HG02973 (cell line): ENCODE results near the gene ETFA.

Experiments used
- ATAC-seq: cut with Tn5 transposase; IDR thresholded peaks from one replicate; pipeline ENCODE4 v1.9.1; 2021; ENCODE audit warnings: moderate library complexity; ENCODE audit not compliant: unreplicated experiment

The ETFA gene

DNA sequence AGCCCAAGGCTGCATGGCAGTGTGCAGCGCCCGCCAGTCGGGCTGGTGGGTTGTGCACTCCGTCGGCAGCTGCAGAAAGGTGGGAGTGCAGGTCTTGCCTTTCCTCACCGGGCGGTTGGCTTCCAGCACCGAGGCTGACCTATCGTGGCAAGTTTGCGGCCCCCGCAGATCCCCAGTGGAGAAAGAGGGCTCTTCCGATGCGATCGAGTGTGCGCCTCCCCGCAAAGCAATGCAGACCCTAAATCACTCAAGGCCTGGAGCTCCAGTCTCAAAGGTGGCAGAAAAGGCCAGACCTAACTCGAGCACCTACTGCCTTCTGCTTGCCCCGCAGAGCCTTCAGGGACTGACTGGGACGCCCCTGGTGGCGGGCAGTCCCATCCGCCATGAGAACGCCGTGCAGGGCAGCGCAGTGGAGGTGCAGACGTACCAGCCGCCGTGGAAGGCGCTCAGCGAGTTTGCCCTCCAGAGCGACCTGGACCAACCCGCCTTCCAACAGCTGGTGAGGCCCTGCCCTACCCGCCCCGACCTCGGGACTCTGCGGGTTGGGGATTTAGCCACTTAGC is 29.6 kb upstream of the ETFA start:
- no peak for ATAC-seq

DNA sequence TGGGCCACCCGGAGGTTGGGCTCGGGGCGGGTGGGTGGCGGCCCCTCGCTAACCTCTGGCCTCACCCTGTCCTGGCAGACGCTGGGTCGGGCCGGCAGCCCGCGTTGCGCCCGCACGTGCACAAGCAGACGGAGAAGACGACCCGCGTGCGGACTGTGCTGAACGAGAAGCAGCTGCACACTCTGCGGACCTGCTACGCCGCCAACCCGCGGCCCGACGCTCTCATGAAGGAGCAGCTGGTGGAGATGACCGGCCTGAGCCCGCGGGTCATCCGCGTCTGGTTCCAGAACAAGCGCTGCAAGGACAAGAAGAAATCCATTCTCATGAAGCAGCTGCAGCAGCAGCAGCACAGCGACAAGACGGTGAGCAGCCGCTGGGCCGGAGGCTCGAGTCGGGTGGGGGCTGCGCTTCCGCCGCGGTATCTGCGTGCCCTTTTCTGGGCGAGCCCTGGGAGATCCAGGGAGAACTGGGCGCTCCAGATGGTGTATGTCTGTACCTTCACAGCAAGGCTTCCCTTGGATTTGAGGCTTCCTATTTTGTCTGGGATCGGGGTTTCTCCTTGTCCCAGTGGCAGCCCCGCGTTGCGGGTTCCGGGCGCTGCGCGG is 29.0 kb upstream of the ETFA start:
- ATAC-seq: no peak

DNA sequence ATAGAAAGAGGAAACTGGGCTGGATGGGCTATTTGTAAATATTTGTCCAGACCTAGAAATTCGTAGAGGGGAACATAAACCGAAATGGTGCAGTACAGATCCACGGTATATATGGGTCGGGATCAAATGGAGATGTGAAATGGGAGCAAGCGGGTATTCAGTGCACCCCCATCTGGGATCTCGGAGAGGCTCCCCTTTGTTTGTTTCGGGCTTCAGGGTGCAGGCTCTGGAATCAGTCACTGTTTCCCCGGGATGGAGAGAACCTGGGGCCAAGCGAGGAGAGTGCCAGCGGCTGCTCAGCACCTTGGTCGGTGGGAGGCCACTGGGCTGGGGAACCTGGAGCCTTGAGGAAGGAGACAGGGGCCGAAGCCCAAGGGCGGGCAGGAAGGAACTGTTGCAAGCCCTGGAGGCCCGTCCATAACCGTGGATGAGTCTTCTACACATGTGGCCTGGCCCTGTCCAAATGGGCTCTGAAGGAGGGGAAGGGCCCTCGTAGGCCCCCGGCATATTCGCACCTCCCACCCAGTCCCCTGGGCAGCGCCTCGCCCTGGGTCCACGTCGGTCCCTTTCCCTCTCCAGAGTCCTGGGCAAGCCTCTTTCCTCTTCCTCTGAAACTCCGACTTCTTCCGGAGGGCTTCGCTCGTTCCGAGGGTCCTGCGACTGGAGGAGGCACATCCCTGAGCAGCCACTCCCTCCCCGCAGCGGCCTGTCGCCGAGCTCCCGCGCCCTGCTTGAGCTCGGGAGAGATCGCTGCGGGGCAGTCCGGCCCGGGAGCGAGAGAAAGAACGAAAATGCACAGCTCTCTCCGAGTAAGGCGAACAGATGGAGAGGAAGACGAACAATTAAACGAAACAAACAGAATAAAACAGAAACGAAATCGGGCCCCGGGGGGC is 28.3 kb upstream of the ETFA start:
- no peak for ATAC-seq

DNA sequence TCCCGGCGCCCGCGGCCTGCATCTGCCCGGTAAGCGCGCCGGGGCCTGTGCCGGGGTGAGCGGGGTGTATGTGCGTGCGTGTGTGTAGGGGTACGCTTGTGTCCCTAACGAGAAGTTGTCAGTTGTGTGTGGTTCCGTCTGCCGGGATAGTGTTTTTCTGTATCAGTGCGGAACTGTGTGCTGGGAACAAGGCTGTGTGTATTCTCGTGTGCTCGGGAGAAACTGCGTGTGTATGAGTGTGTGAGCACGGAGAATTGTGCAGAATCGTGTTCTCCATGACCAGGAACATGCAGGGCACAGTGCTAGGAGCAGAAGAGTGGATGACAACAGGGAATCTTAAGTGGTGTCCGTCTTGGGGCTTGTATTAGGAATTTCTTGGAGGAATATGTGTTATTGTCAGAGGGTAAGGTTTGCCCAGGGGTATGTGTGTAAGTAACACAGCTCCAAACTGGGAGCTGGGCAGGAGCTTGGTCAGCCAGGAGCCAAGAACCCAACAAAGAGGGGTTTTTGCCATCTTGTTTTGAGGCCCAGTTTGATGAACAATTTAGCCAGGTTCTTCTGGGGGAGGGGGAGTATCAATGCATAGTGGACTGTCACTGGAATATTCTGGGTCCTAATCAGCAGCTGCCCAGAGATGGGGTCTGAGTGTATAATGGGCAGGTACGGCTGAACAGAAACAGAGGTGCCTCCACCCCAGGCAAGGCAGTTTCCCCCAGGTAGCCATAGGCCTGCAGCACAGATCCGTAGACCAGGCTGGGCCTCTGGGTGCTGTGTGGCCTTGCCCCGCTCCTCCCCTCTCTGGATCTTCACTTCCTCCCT is 27.4 kb upstream of the ETFA start:
- ATAC-seq: no peak

DNA sequence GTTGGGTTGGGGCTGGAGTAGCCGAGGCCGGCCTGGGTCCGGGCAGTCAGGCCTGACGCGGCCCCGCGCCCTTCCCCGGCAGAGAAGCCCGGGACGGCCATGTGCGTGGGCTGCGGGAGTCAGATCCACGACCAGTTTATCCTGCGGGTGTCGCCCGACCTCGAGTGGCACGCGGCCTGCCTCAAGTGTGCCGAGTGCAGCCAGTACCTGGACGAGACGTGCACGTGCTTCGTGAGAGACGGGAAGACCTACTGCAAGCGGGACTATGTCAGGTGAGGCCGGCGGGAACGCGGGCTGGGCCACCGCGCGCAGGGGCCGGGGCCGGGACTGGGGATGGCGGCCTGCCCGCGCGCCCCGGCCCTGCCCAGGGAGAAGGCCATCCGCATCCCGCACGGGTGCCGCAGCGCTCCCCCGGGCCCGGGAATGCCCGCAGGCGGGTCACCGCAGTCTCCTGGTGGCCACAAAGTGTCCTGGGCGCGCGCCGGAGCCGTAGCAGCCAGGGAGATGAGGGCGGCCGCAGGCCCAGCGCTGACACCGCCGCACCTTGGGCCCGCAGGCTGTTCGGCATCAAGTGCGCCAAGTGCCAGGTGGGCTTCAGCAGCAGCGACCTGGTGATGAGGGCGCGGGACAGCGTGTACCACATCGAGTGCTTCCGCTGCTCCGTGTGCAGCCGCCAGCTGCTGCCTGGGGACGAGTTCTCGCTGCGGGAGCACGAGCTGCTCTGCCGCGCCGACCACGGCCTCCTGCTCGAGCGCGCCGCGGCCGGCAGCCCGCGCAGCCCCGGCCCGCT is 26.6 kb upstream of the ETFA start:
- ATAC-seq: no peak

DNA sequence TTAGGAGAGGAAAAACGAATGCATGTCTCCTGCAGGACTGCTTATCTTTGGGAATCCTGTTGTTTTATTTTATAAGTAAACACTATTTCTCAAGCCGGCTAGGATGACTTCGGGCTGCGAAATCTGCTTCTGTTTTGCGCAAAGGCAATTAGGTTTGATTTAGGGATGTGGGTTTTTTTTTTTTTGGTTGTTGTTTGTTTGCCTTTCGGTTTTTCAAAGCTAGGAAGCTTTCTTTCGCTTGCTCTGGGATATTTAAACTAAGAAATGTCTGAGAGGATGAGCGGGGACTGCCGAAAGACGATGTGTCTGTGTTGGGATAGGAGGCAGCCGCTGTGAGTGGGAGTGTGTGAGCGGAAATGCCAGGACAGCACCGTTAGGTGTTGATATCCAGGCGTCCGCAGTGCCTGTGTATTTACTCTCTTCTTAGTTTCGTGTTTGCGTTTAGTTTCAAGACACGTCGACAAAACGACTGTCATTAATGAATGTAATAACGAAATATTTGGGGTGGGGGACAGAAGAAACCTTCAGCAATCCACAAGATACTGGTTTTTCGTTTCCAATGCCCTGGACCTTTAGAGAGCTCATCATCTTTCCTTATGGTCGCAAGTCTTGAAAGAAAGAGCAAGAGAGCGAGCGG is 25.9 kb upstream of the ETFA start:
- ATAC-seq: no peak

DNA sequence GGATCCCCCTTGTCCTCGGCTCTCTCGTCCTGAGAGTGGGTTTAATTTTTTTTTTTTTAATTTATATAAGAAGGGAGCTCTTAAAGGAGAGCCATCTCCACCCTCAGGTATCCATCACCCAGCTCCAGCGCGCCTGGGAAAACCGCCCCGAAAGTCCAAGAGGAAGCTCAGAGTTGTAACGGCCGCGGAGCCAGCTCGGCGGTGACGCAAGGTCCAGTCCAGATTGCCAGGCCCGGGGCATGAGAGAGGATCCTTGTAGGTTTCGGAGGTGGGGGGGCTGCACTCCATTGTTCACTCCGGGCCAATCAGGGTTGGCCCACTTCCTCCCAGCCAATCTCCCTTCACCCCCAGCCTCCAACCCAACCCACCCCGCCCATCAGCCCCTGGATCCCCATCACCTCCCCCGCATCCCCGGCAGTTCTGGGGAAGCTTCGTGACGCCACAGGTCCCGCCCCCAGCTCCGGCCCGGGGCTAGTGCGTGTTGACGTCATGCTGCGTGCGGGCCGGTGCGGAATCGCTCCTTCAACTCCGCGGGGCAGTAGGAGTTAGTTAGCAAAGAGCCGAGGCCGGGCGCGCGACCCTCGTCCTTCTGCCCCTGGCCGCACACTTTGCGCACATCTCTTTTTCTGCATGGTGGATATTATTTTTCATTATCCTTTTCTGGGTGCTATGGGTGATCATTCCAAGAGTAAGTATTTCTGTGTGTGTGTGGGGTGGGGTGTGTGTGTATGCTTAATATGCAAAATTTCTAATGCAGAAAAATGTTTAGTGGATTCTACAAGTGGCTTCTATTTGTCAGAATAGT is 25.2 kb upstream of the ETFA start, which contains the start of gene ISL2:
Gene ISL2, plus strand, starts transcription at position 520 of the 805 bp plus-strand sequence. Its CDS starts 111 bp downstream, at position 631.
- ATAC-seq: peak; percentile 40

DNA sequence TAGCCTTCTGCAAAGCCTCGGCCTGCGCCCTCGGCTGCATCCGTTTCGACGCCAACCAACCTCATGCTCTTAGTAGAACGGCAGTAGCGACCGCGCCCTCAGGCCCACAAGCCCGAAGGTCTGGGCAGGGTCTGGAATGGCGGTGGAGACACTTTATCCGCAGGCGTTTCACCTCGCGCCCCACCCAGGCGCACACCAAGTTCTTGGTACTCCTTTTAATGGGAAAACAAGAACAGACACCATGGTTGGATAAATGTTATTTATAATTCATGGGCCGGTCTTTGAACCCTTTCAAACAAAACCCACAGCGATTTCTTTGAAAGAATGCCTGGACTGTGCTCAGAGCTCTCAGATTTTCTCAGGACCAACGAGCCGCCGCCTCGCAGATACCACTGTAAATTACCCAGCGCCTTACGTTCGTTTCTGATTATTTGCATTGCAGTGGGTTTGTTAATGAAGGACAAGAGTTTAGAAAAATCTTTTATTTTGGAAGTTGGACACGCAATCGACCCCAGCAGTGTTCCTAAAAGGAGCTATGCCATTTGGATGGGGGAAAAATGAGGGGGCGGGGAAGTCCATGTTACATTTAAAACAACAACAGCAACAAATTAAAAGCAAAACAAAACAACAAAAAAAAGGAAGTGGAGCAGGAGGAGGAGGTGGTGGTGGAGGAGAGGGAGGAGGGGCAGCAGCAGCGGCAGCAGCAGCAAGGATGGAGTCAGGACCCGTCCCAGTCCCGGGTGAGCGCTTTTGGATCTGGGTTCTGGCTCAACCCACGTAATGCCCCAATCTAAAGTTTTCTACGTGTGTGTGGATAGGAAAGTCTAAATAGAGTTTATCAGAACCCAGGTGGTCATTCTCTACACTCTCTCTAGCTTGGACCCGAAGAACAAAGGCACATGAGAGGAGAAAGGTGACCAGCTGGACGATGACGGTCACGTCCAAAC is 24.3 kb upstream of the ETFA start:
- ATAC-seq: no peak

DNA sequence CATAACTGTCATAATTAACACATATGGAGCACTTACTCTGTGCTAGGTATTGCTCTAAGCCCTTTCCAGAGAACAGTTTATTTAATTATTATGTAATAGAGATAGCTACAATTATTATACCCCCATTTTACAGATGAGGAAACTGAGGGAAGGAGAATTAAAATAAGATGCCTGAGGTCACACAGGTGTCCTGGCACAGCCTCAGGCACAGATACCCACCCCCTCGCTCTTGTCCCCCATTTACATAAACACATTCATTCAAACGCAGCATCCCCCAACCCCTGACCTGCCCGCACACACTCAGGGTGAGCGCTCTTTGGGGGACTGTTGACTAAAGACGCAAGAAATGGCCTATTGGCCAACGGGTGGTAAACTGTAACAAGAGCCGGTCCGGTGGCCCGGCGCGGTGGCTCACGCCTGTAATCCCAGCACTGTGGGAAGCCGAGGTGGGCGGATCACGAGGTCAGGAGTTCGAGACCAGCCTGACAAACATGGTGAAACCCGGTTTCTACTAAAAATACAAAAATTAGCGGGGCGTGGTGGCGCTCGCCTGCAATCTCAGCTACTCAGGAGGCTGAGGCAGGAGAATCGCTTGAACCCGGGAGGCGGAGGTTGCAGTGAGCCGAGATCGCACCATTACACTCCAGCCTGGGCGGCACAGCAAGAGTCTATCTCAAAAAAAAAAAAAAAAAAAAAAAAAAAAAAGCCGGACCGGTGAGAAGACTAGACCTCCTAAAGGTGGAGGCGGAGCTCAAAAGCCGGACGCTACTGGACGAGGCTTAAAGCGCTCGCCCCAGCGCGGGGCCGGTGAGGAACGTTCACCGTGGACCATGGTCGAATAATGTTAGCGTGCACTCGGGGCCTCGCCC is 23.4 kb upstream of the ETFA start:
- no peak for ATAC-seq

DNA sequence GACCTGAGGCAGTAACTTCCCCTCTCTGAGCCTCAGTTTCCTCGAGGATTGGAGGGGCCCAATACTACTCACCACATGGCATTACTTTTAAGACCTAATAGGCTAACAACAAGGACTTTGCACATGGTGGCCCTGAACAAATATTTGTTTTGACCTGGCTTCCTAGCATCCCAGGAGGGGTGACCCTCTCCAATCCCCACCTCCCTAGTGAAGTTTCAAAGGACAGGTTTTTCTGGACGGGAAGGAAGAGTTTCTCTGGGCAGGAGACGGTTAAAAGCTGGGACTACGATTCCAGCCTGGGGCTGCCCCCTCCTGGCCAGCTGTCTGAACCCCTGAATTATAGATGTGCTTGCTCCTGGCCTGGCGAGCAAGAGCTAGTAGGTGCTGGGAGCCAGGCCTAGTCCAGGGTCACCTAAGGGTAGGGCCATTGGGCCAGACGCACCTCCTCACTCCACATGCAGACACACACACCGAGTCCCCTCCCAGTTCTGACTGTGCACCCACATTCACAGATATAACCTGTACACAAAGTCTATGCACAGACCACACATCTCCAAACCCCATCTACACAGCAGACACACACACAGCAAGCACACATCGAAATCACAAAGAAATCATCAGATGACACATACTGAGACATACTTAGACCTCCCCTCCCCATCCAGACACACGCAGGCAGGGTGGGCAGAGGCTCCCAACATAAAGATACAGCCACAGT is 22.6 kb upstream of the ETFA start:
- ATAC-seq: no peak

DNA sequence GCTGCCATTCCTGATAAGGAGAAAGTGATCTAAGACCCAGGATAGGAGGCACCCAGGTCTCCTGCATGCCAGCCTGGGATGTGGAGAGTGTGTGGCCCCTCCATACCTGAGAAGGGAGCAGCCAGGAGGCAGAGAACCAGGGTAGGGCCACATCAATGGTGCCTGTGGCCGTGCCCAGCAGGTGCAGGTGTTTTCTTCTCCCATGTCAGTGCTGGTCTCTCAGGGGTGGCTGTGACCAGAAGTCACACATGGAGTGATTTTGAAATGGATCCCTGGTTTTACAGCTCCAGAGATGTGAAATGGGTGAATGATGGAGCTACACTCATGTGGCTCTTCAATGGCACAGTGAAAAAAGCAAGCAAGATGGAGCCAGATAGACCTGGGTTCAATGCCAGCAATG is 22.0 kb upstream of the ETFA start:
- no peak for ATAC-seq

DNA sequence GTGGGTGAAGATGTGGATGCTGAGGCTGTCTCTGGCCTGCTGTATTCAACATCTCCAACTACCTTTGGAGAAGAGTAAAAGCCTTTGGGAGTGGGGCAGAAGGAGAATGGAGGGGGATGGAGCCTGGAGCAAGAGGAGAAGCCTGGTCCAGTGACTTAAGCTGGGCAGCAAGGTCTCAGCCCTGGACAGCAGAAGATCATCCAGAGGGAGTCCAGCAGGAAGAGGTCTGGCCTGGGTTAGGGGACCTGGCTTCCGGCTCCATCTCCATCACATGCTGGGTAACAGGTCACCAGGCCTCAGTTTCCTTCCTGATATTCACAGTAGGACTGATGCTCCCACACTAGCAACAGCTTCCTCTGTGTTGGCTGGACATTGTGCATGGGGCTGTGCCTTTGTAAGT is 21.5 kb upstream of the ETFA start:
- ATAC-seq: no peak

DNA sequence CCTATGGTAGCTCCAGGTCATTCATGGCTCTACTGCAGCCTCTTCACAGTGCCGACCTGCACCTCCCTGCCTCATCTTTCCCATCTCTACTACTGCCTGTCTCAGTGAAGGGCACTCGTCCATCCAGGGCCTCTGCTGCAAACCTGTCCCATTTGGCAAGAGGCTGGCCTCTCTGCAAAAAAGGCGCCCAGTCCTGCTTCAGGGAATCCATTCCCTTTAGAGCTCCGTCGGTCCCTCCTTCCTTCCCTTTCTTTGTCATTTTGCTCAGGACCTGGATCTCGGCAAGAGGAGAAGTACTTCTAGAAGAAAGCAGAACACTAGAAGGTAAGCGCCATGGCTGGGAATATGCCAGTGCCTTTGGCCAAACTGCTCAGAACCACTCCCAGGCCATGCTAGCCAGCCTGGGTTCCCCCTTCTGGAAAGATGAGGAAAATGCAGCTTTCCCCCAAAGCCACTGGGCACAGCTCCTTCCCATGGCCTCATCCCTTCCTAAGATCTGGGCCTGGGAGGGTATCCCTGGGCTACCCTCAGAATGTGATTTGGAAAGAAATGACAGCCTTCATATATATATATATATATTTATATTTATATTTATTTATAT is 18.9 kb upstream of the ETFA start:
- no peak for ATAC-seq

DNA sequence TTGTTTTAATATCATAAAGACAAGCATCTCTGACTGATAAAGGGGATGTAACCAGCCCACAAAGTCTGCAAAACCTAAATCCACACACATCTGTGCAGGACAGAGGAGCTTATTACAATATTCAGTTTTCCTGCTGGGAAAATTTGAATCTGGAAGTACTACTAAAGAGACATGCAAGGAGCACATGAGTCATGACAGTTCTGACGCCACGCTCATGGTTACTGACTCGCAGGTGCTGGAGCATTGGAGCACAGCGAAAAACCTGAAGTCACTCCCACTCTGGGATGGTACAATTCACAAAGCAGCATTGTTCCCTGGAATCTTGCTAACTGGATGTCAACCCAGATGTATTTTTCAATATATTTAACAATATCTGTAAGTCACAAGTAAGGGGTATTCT is 17.7 kb upstream of the ETFA start:
- no peak for ATAC-seq

DNA sequence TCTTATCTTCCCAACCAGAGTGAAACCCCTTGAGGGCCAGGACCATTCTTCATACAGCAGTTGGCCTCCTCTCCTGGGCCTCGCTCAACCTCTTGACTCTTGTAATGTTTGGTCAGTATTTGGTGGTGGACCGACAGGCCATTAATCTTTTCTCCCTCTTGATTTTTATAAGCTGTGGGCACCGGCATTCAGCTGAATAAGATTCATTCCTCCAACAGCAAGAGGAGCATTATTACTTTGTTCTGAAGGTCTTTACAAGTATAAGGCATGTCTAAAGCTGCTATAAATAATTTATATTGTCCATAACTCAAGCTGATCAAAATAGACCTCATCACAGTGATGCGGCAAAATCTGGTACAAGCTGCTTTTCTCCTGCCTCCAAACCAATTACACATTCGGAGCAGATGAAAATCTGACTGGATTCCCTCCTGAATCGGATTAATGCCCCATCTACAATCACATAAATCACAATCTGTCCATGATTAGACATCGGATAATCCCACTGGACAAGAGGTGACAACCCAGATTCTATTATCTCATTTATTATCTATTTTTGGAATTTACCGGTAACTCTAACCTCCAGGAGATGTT is 16.9 kb upstream of the ETFA start:
- no peak for ATAC-seq
